HG03025 (cell line): ENCODE results near the gene PITPNM1.

Experiments used
- ATAC-seq: cut with Tn5 transposase; IDR thresholded peaks from one replicate; pipeline ENCODE4 v1.9.1; 2021; ENCODE audit warnings: mild to moderate bottlenecking, moderate library complexity; ENCODE audit not compliant: unreplicated experiment, low FRiP score

The PITPNM1 gene

DNA sequence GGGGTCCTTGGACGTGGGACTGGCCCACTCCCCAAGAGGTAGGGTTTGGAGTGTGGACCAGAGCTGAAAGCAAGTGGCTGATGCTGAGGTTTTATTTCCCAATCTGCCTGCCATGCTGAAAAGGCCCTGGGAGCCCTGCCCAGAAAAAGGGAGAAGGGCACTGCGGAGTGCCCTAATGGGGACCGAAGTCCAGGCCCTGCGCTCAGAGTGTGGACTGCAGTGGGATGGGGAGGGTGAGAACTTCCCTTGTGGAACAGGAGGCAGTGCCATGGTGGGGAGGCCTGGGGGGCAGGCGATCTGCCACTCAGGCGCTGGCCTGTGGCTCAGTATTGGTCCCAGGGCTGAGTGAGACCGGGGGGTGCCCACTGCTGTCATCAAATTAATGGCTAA is 56.9 kb downstream of the PITPNM1 start:
- ATAC-seq: no peak

DNA sequence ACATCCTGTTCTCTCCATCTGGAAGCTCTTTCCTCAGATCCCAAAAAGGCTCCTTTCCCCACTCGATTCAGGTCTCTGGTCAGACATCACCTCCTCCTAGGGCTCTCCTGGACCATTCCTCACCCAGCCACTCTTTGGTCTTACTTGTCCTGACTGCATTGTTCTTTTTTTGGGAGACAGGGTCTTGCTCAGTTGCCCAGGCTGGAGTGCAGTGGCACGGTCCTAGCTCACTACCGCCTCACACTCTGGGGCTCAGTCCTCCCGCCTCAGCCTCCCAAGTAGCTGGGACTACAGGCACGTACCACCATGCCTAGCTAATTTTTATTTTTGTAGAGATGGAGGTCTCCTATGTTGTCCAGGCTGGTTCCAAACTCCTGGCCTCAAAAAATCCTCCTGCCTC is 59.6 kb downstream of the PITPNM1 start:
- no peak for ATAC-seq

DNA sequence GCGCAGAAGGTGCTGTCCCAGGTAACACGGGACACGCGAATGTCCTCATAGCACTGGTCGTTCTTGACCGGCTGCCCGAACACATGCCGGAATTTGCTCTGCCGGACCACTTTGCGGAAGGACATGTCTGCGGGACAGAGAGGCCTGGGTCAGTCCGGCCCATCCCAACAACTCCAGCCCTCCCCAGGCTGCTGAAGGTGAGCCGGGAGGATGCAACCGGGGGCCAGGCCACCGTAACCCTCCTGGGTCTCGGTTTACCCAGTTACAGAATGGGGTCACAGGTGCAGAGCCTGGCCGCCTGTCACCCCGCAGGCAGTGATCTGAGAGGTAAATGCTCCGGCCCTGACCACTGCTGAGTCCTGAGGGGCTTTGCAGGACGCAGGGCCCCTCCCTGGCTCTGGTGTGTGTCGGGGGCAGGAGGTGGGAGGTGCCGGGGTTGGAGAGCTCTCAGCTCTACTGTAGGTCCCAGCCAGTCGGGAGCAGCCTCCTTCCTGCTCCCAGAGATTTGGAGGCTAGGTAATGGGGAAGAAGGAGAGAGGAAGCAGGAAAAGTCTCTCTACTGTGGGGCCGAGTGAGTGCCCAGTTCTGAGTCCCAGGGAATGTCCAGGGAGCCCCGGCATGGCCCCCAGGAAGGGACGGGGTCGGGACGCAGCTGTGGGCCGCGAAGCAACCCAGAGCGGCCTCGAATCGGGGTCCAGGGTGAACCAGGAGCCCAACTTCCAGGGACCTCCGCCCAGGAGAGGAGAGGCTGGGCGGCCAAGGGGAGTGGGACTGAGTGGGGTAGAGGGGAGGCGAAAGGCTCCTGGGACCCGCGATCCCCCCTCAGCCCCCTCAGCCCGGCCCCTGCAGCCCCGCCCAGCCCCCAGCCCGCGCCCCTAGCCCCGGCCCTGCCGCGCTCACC is 62.4 kb downstream of the PITPNM1 start:
- ATAC-seq: no peak
